Measurements from ENCODE around the gene INTS6.

DNA sequence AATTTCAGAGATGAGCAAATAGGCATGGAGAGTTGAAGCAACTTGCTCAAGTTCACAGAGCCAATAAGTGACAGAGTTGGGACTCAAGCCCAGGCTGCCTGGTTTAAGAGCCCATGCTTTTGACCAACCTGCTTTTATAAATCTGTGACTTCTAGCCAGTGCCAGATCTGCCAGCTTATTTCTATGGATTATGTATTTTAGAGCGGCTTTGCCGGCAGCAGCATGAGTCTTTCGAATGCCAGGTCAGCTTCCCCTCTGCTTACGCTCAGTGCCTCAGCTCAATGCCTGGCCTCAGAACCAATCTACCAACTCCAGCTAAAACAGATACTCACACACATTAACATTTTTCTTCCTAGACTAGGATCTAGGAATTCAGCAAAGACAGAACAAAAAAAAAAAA is 111.0 kb downstream of the INTS6 start:
- TF ChIP-seq CTCF (IDR thresholded peaks at IDR 0.05; ENCODE audit: low read length), result no peak
- no peak for TF ChIP-seq EZH2phosphoT487 (IDR thresholded peaks at IDR 0.05; ENCODE audit: low read length)
